Brain pericyte (primary cell): Measurements from ENCODE around the gene CCL19.

Experiments
- DNase-seq: peaks from one replicate; pipeline ENCODE4 v3.0.0-alpha.2; 2012; ENCODE audit warnings: low read depth, low spot score

The CCL19 gene

GRCh38 chr9:34662526-34663302, 28.4 kb downstream of the CCL19 start, which contains the start of gene CCL27:
Gene CCL27 (minus strand): TSS chr9:34662657. CDS start chr9:34662633, 24 bp downstream.
- no peak for DNase-seq

DNA sequence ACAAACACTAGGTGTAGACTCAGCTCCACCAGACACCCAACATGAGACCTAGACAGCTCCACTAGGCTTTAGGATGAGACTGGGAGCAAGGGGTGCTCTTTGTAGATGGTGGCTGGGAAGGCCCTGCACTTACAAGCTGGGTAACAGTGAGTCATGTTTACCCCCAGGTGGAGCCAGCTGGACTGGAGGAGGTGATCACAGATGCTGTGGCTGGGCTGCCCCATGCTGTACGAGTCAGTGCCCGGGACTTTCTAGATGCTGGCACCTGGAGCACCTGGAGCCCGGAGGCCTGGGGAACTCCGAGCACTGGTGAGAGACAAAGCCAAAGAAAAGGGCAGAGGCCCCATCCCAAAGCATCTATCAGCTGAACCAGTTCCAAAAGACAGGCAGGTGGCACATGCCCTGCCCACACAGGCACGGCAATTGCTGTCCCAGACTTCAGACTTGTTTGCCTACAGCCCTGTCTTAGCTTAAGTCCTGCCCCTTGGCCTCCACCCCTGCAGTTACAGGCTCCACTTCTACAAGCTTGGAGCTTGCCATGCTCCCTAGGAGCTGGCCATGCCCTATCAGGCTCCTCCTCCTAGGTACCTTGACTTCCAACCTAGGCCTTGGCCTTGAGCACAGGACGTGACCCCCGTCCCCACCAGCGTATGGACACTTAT, 31.4 kb downstream of the CCL19 start:
- no peak for DNase-seq

DNA sequence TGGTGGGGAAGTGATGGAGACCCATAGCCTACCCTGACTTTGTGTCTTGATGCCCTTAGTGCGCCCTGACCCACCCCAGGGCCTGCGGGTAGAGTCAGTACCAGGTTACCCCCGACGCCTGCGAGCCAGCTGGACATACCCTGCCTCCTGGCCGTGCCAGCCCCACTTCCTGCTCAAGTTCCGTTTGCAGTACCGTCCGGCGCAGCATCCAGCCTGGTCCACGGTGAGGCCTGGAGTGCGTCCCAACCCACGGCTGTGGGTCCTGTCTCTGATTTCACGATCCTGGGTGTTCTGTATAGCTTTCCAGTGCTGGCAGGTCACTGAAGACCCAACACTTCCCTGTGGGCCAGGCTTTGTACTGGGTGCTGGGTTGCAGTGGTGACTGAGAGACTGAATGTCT, 32.6 kb downstream of the CCL19 start:
- no peak for DNase-seq

DNA sequence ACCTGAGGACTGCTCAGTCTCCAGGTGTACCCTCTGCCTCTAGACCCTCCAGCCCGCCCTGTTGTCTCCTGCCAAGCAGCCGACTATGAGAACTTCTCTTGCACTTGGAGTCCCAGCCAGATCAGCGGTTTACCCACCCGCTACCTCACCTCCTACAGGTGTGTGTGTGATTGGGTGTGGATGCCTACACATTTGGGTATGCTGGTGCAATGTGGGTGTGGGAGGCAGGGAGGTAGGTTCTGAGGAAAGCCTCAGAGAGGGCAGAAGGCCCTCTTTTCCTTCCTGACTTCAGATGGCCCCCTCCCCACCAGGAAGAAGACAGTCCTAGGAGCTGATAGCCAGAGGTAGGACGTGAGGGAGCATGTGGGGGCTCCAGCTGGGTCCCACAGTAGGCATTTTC, 34.1 kb downstream of the CCL19 start:
- DNase-seq = no peak

GRCh38 chr9:34655394-34655793, 35.7 kb downstream of the CCL19 start:
- no peak for DNase-seq

DNA sequence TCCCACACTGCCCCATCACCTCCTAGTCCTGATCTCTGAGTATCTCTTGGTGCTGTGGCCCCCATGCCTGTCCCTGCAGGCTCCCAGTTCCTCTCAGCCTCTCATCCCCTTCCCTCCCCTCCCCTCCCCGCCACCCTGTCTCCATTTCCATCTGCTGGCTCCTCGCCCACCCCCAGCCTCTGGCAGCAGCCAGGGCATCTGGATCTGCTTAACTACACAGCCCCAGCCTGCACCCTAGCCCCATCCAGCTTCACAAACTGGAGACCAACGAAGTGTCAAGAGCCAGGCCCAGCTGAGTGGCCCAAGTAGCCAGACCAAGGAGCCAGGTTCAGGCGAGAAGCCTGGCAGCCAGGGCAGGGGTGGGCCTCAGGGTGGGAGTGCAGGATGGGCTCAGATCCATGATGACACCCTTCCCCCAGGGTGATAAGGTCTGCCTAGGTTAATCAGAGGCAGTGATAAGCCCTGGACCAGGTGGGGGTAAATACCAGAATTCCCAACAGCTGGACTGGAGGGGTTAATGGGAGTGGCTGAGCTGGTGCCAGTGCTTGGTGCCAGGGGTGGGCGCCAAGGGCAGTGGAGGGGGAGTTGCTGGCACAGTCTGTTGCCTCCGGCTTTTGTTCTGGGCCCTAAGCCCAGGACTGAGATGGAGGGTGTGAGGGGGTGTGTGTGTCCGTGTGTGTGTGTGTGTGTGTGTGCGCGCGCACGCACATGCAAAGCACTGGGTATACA, 36.6 kb downstream of the CCL19 start:
- DNase-seq = no peak

DNA sequence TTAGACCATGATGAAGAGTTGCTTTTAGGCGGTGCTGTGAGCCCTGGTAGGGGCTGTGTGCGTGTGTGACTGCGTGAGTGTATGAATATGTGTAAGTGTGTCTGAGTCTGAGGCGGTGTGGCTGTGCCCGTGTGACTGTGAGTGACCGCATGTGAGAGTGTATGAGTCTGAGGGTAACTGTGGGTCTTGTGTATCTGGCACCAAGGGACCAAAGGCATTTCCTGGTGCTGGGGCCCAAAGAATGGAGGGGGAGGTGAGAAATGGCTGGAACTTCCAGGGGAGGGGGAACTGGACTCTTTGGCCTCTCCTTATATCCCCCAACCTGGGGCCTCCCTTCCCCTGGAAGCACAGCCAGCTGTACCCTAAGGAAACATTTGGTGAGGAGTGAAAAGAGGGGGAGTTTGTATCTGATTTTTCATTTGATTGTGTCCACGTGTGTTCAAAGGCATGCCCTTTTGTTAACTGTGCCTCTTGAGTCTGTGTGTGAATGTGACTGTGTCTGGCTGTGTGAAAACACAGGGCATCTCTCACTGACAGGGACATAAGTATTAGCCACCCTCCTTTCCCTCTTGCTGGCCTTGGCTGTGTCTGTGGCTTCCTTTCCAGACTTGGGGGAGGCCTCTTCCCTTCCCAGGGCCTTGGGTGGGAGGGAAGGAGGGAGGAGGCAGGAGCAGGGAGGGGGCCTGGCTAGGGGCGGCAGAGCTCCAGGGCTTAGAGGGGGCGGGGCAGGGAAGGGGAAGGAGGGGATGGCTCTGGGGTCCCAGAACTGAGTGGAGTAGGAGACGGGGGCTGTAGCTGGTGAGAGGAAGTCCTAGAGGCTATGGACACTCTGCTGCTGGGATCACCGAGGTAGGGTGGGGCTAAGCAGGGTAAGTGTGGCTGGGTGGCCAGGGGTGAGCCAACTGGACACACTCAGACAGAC, 37.7 kb downstream of the CCL19 start:
- DNase-seq = no peak

GRCh38 chr9:34652602-34653000, 38.5 kb downstream of the CCL19 start:
- no peak for DNase-seq

GRCh38 chr9:34651876-34652601, 39.0 kb downstream of the CCL19 start, which contains the start of gene IL11RA:
Gene IL11RA (plus strand): TSS chr9:34652185. CDS start chr9:34655218, 3,033 bp downstream.
- no peak for DNase-seq

DNA sequence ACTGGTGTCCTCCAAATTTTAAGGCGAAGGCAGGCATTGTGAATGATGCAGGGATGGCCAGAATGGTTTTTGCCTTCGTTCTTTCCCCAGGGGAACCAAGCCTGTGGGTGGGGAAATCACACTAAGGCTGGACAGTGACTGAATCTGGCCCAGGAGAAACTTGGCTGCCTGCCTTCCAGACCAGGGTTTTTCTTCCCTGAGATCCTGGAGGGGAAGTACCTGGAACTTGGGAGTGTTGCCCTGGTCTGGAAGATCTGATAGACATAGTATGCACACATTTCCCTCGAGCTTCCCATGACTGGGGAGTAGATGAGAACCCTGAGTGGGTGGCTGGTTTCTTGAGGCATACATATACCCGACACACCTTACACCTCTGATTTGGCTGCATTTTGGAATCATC, 39.8 kb downstream of the CCL19 start:
- no peak for DNase-seq

DNA sequence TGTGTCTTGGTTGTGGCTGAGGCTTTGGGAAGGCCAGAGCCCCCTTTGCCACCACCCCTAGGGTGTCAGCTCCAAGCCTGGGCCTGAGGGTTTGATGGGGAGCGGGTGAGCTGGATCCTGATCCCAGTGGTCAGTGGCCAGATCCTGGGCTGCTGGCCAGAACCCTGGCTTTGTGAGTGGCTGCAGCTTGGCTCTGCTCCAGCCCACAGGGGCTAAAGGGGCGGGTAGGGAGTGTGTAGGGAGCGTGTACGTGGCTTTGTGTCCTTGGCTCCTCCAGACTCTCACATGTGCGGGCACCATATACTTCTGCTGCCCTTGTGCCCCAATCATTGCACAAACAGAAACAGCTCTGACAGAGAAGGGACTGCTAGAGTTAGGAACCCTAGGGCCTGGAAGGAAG, 40.3 kb downstream of the CCL19 start:
- no peak for DNase-seq

DNA sequence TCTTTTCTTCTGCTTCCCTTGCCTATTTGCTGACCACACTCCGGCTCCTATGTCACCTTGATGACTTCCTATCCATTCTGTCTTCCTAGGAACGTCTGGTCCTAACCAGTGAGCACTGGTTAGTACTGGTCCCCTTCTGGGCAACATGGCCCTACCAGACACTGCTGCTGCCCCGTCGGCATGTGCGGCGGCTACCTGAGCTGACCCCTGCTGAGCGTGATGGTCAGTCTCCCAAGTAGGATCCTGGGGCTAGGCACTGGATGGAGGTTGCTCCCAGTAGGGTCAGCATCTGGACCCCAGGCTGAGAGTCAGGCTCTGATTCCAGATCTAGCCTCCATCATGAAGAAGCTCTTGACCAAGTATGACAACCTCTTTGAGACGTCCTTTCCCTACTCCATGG, 42.4 kb downstream of the CCL19 start:
- no peak for DNase-seq

DNA sequence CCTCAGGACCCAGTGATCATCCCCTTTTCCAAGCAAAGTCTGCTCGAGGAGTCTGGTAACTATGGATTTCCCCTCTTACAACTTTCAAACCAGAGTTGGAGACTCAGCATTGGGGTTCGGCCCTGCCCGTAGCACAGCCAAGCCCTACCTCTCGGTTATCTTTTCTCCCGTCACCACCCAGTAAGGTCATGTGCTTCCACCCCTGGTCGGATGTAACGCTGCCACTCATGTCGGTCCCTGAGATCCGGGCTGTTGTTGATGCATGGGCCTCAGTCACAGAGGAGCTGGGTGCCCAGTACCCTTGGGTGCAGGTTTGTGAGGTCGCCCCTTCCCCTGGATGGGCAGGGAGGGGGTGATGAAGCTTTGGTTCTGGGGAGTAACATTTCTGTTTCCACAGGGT, 43.4 kb downstream of the CCL19 start:
- no peak for DNase-seq

DNA sequence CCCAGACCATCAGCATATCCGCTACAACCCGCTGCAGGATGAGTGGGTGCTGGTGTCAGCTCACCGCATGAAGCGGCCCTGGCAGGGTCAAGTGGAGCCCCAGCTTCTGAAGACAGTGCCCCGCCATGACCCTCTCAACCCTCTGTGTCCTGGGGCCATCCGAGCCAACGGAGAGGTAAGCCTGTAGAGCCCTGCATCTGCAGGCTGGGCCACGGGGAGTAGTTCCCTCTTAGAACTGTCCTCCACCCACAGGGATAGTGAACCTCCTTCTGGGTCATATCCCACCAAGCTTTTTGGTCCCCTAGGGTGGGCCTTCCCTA, 44.0 kb downstream of the CCL19 start:
- no peak for DNase-seq

- no peak for DNase-seq
Observed at GRCh38 chr9:34646211-34647083, 44.6 kb downstream of the CCL19 start, which contains the start of gene GALT. Gene GALT (plus strand): TSS chr9:34646675. CDS start chr9:34646705, 30 bp downstream.

DNA sequence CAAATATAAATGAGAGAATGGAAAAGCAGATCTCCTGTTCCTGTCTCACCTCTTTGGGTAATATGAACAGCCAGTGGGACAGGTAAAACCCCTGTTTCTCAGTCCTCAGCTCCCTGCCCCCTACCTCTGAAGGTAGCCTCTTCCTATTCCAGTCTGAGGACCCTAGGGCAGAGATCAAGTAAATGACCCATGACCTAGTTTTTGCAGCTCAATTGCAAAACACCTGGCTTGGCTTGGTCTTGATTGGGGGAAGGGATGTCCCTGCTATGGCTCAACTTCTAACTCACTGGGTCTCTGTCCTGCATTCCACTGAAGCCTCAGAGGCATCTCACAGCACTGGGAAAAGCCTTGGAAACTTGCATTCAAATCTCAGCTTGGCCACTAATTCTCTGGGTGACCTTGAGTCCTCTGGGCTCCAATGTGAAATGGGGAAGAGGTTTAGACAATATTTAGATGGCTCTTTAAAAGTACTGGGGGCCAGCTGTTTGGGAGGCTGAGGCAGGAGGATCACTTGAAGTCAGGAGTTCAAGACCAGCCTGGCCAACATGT, 46.2 kb downstream of the CCL19 start:
- no peak for DNase-seq

DNA sequence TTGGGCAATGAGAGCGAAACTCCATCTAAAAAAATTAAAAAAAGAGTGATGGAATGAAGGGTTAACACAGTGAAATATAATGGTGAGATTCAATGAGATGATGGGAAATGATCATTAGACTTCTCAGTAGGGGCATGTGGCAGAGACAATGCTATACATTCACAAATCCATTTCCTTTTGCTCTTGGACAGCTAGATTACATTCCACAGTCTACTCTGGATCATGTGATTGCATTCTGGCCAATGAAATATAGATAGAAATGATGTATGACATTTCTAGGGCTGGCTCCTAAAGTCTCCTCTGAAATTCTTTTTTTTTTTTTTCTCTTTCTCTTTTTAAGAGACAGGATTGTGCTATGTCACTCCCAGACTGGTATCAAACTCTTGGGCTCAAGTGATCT, 48.4 kb downstream of the CCL19 start:
- no peak for DNase-seq
